T follicular helper cell (primary cell): ENCODE measurements around the gene SAXO1.

Experiments
- DNase-seq: peaks from one replicate; pipeline ENCODE4 v3.0.0-alpha.2; 2020; ENCODE audit warnings: low read depth

SAXO1 gene

DNA sequence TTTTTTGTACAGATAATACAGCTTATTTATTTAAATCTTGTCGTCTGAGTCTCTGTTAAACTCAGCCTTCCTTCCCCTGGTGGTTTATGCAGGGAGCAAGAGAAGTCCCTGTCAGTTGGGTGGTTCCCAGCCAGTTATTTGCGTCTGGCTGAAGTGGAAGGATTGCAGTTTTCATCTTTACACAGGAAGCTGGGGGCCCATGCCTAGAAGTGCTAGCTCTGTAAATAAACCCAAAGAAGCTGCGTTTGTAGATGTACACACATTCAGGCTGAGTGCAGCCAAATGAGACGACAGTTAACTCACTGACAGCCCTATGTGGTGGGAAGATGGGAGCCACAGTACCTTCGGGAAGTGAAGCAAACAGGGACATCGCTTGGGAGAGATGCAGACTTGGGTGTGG is 122.1 kb downstream of the SAXO1 start:
- DNase-seq, result no peak

DNA sequence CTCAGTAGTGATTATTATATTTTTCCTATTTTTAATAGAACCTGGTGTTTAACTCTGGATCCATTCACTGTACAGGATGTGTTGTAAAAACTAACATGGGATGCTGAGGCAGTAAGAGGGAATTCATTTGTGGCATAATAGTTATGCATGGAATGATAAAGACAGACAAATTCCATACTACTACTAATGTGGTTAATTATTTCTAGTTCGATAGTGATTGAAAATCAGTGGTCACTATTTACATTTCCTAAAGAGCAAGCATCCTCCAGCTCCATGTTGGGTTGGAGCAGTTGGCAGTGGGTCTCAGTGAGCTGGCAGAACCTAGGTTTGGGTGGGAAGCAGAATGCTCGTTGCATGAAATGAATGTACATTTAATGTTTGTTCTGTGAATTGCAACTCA is 122.6 kb downstream of the SAXO1 start:
- DNase-seq, result no peak

DNA sequence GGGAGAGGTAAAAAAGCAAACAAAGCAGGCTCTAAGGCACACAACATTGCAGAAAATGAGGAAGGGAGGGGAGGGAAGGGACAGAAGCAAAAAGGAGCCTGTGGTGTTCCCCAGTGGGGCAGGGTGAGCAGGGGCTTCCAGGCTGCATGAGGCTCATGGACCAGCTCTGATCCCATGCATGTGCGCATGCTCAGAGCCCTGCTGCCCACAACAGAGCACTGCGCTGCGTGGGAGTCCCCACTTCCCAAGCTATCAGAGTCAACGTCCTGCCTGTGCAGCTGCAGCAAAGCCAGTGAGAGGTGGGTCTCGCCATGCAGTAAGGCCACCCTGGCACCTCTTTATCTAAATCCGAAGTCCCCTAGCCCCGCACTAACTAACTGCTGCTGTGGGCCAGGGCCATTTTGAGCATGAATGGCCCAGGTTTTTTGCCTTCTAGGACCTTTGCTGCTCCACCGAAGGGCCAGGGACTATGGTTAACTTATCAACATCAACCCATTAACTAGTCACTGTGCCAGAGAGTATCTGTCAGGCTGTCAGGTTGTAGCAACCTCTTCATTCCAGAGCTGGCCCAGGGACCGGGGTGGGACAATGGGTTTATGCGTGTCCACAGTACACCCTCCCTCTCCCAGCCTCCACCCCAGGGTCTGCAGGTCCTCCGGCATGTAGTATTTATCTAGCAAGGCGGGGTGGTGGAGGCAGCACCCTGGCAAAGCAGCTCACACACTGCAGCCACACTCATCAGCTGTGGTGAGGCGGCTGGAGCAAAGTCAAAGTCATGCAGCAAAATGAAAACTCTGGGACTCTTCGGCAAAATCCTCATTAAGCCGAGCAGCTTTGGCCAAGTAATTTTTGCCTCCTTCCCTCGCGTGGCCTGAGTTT is 123.6 kb downstream of the SAXO1 start:
- DNase-seq, result no peak

DNA sequence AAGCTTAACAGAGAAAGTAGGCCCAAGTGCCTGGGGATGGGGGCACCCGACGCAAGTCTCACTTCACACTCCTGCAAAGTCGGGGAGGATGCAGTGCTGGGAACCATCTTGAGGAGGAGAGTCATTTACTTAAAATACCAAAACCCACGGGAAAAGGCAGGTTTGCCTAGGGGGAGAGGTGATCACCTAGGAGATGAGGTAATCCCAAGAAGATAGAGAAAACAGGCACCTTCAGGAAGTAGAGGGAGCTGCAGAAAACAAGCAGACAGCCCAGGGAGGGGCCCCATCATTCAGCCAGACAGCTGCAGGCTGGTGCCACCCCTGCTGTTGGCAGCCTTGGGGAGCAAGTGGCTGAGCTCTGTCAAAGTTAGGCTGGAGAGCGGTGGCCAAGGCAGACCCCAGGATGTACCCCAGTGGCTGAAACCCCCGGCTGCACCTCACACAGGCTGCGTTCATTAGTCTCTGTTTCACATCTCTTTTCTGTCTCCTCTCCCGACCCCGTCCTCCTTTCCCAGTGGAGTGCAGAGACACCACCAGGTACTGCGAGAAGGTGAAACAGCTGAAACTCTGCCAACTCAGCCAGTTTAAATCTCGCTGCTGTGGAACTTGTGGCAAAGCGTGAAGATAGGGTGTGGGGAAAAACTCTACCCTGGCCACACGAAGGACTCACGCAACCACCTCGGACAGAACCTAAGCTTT is 124.9 kb downstream of the SAXO1 start:
- no peak for DNase-seq

DNA sequence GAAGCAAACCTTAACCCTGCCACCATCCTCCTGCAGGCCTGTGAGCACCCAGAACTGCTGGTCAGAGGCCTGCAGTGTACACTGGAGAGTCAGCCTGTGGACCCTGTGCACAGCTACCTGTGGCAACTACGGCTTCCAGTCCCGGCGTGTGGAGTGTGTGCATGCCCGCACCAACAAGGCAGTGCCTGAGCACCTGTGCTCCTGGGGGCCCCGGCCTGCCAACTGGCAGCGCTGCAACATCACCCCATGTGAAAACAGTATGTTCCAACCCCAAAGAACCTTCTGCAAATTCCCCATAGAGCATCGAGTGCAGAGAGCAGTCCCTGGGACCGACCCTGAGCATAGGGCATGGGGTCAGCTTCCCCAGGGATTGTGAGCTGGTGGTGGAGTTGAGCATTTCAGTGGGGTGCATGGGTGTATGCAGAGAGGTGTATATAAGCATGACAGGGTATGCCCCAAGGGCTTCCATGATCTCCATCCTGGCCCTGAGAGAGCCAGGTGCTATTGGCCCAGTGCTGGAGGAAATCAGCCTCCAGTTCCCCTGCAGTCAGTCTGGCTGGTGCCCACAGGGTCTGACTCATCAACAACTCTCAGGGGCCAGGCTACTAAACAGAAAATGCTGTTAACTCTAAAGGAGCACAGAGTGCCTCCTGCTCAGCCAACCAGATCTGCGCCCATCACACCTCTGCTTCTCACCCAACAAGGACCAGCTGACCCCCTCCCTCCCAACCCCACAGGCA is 126.2 kb downstream of the SAXO1 start:
- no peak for DNase-seq

DNA sequence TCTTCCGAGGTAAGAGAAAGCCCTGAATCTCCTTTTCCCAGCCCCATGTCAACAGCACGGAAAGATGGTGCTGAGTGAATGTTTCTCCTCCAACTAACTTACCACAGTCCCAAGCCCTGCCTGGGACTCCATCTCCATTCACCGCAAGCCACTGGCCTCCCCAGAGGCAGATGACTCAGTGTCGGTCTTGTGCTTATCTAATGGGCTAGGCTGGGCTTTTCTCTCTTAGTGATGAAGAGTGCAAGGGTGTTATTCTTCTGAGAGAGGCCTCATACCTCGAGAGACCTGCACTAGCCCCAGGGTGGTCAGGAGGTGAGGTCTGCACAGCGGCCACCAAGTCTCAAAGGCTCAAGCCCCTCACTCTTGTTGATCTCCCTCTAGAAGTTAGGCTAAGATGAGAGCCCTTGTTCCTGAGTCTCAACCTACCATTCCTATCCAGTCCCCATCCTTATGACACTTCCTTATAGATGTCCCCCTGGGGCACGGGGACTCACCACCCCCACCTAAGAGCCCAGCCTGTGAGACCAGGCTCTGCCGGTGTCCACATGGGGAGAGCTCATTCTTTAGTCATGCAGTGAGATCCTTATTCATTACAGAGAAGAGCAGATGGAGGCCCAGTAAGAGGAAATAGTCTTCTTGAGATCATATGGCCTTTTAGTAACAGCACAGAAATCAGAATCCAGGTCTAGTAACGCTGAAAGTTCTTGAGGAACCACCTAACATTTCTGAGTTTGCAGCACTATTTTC is 127.0 kb downstream of the SAXO1 start:
- no peak for DNase-seq

DNA sequence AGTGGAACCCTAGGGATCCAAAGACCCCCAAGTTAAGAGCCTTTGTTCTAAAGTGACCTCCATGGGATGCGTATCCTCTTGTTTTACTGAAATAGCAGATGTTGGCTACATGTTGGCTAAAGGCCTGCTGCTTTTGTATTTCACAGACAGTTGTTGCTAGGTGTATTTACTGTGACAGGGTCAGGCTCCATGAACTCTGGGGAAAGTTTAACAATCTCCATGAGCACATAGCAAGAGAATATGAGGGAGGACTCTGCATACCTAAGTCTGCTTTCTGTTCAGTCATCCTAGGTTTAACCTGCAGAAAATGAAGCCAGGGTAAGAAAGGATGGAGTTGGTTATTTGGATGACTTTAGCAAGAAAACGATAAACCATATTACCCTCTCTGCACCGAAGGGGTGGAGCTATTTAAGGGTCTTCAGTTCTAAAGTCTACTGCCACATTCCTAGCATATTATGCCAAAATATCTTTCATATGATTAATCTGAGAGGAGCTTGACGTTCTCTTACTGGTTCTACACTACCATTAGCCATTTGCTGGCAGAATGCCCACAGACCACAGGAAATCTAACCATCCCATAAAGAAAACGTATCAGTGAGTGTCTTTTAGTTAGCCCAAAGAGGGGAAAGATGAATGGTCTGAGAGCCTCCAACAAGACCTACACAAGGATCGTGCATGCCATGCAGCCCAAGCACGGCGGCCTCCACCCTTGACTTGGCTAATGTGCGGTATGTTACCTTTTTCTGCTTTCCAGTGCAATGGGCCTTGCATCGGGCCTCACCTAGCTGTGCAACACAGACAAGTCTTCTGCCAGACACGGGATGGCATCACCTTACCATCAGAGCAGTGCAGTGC is 127.8 kb downstream of the SAXO1 start:
- DNase-seq, result no peak

DNA sequence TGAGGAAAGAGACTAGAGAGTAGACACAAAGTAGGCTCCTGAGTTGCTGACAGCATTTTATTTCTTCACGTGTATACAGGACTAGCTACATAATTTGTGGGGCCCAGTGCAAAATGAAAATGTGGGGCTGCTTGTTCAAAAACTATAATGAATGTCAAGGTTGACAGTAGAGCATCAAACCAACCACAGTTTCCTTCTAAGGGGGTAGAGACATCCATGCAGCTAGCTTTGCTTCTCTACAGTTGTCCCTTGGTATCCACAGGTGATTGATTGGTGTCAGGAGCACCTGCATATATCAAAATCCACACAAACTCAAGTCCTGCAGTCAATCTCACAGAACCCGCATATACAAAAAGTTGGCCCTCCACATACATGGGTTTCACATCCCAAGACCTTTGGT is 129.6 kb downstream of the SAXO1 start:
- no peak for DNase-seq

DNA sequence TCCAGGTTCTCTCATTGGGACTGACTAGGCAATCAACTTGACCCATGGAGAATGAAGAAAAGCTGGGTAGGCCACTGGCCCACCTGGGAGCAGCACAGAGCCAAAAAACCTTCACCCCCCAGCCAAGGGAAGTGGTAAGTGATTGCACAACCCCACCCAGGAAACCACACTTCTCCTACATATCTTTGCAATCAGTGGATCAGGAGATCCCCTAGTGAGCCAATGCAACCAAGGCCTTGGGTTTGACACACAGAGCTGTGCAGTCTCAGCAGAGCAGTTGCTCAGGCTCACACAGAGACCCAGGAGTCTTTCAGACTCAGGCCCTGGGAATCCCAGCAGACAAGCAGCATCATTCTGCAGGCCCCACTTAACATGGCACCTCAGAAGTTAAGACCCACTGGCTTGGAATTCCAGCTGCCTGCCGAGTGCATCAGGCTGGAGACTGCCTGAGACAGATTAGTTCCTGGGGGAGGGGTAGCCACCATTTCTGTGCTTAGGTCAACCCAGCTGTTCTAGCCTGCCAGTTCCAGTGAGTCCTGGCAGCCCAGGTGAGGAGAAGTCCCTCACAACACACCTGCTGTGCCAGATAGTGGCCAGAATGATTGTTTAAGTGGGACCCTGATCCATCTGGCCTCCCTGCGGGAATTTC is 136.4 kb downstream of the SAXO1 start:
- no peak for DNase-seq

DNA sequence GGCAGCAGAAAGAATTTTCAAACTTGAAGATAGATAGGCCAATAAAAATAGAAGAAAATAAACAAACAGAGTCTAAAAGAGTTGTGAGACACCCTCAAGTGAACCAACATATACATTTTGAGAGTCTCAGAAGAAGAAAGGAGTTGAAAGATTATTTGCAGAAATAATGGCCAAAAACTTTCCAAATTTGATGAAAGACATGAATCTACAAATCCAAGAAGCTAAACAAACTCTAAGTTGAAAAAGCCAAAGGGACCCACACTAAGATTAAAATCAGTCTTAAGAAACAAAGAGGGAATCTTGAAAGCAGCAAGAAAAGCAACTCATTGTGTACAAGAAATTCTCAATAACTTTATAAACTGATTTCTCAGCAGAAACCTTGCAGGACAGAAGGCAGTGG is 137.0 kb downstream of the SAXO1 start:
- DNase-seq, result no peak

DNA sequence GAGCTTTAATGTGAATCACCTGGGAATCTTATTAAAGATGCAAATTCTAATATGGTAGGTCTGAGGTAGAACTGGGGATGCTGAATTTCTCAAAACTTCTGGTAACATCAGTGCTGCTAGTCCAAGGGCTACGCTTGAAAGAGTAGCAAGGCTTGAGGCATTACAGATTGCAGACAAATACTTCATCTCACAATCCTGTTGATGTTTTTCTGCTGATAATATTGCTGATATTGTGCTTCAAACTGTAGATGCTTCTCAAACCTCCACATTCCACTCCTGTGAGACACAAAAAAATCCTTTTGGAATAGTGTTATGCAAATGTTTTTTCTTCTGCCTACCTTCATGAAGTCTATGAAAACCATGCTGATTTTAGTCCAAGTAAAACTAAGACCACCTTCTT is 139.5 kb downstream of the SAXO1 start:
- DNase-seq, result no peak

DNA sequence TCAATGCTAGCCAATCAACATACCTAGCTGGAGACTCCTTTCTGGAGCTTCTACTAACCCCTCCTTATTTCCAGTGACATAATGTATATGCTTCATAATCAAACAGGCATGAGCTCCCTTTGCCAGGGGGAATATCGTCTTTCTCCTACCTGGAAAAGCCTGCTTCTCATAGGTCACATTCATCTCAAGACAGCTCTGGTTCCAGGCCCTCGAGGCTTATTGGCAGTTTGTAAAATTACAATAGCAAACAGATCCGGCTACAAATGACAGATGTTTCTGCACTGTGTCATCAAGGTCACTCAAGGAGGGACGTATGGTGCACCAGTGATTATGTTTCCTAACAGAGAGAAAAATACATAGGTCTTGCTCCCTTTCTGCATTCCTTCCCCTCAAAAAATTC is 140.0 kb downstream of the SAXO1 start:
- no peak for DNase-seq

DNA sequence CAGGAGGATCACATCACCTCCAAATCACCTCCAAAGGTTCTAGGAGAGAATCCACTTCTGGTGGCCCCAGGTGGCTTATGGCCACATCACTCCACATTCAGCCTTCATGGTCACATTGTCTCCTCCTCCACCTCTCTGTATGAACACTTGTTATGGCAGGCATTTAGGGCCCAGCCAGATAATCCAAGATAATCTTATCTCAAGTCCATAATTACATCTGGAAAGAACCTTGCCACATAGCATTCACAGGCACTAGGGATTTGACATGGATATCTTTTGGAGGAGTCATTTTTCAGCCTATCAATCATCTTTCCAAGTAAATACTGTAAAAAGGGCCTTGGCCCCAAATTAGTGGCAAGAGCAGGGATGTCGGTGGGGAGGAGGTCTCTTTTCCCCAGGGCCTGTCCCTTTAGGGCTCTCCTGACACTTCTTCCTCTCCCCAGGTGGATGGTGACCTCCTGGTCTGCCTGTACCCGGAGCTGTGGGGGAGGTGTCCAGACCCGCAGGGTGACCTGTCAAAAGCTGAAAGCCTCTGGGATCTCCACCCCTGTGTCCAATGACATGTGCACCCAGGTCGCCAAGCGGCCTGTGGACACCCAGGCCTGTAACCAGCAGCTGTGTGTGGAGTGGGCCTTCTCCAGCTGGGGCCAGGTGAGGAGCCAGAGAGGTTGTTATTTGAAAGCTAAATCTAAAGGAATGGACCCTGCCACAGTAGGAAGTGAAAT is 140.9 kb downstream of the SAXO1 start:
- DNase-seq, result no peak

DNA sequence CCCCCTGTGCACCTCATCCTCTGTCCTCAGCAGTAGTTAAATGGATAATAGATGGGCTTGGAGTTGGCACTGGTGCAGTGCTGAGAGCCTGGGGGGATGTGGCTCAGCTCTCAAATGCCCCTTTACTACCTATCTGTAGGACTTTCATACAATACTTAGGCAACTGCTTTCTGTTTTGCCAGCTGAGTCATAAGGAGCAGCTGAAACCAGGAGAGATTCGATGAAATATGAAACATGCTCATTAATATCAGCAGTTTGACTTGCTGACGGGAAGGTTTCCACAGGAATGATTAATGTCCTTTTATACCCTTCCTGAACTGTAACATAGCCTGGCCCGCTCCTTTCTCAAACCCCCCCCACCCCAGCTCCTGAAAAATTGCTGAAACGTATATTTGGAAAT is 142.6 kb downstream of the SAXO1 start:
- DNase-seq, result no peak

DNA sequence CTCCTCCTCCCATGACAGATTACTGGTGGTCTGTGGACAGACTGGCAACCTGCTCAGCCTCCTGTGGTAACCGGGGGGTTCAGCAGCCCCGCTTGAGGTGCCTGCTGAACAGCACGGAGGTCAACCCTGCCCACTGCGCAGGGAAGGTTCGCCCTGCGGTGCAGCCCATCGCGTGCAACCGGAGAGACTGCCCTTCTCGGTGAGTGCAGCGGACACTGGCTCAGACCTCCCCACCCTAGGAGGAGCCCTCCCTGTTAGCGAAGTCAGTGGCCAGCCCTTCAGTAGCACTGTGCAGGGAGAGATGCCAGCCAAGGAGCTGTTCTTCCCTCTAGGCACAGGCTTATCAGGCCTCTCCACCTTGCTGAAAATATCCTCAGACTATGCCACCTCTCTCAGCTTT is 143.5 kb downstream of the SAXO1 start:
- no peak for DNase-seq

DNA sequence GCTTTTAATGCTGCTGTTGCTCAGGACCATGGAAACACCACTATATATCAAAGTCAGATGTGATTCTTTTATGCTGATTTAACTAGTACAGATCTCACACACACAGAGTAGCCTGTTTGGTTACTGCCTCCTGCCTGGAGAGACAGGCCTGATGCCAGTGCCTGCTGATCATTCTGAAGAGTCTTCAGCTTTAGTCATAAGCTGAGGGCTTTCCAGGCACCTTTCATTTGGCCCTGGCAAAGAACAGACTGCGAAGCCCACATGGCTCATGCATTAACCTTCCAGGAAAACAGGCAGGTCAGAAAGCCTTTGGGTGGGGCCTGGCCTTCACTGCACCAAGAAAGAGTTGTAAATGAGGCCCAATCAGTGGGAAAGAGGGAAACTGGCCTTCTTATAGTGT is 144.7 kb downstream of the SAXO1 start:
- DNase-seq, result no peak

DNA sequence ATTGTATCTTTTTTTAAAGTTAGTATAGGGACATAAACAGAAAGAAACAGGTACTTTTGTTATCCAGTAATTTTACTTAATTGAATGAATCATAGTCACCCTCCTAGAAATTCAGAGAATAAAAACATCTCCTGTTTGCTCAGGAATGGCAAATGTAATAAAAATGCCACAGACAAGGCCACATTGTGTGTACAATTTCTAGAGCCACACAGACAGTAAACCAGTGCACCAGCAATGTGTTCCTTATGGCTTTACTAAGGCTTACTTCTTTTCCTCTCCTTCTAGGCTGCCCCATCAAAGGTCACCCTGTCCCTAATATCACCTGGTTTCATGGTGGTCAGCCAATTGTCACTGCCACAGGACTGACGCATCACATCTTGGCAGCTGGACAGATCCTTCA is 145.5 kb downstream of the SAXO1 start:
- DNase-seq, result no peak

DNA sequence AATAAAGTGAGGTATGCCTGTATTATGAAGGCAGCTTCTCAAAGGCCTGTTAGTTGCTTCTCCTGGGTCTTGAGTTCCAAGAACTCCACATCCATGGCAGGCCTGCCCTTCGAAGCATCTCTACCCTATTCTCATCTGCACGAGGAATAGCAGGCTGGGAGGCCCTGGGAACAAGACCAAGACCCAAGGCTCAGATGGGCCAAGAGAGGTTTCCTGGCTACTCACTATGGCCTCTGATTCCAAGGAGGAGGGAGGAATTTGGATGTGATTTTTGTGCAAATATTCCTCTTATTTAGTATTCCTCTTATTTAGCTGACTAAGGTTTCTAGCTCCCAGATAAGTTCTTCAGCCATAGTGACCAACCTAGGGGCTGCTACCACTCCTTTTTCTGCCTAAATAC is 151.3 kb downstream of the SAXO1 start:
- DNase-seq, result no peak

DNA sequence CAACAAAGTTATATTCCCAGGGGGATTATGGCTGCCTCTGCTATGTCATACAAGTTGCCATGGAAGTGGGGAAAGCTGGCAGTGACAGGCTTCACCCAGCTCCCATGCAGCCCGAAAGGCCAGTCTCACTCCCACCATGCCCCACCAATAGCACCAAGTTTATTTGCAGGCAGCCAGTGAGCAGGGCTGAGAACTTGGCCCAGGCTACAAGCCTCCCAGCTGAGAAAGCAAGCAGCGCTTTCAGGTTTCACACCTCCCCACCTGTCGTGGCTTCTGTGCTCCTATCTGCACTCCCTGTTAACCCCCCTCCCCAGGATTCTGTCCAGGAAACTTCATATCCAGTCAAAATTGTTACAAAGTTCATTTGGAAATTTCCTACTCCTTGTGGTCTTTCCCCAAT is 155.0 kb downstream of the SAXO1 start:
- DNase-seq, result no peak
